HG02610 (cell line): Measurements from ENCODE around the gene TSPYL2.

Source experiments
- ATAC-seq: cut with Tn5 transposase; IDR thresholded peaks from one replicate; pipeline ENCODE4 v1.9.1; 2021; ENCODE audit warnings: mild to moderate bottlenecking, moderate library complexity; ENCODE audit not compliant: unreplicated experiment

The TSPYL2 gene

DNA sequence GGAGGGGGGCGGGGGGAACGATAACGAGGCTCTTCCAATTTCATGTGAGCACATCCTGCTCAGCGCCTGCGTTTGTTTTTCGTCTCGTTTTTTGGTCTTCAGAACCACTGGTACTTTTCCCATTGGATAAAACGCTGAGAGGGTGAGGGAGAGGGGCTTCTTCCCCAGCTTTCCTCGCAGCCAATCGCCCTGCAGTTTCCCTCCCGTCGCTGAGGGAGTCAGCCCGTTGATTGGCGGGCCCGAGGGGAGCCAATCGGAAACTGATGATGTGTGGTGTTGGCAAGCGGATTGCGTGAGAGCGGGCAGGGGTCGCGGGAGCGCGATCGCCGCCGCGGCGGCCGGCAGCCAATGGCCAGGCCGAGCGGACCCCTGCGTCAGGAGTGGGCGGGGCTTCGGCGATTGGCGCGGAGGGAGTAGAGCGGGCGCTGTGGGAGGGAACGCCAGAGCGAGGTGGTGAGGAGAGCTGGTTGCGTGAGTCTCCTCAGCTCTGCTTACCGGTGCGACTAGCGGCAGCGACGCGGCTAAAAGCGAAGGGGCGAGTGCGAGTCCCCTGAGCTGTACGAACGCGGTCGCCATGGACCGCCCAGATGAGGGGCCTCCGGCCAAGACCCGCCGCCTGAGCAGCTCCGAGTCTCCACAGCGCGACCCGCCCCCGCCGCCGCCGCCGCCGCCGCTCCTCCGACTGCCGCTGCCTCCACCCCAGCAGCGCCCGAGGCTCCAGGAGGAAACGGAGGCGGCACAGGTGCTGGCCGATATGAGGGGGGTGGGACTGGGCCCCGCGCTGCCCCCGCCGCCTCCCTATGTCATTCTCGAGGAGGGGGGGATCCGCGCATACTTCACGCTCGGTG lies at the start of gene TSPYL2:
Gene TSPYL2, plus strand, starts transcription at position 443 of the 848 bp plus-strand sequence. Its CDS starts 132 bp downstream, at position 575.
- peak; percentile 96 for ATAC-seq

DNA sequence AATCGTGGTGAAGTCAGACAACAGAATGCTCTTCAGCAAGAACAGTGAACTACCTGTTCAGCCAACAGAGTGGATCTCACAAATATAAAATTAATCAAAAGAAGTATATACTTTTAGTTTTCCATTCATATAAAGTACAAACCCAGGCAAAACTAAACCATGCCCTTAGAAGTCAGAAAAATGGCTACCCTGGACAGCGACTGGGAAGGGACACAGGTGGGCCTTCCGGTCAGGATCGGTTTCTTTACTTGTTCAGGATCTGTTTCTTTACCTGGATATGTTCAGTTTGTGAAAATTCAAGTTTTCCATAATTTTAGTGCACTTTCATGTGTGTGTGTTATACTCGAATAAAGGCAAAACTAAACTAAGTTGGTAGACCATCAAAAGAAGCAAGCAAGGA lies 46.0 kb upstream of the TSPYL2 start:
- no peak for ATAC-seq

DNA sequence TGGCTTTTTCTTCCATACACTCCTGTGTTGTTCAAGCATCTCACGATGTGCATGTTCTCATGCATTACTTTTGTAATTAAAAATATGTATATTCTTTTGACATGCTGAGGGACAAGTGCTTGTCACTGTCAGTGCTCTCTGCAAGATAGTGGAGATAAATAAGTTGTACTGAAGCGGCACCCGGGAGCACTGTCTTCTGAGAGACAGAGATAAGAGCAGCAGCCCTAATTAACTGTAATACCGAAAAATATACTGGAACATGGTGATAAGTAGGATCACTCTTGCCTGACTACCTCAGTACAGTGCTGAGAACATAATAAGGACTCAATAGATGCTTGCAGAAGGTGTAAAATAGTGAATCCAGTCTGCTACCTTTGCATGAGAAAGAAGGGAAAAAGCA lies 42.9 kb upstream of the TSPYL2 start:
- no peak for ATAC-seq

DNA sequence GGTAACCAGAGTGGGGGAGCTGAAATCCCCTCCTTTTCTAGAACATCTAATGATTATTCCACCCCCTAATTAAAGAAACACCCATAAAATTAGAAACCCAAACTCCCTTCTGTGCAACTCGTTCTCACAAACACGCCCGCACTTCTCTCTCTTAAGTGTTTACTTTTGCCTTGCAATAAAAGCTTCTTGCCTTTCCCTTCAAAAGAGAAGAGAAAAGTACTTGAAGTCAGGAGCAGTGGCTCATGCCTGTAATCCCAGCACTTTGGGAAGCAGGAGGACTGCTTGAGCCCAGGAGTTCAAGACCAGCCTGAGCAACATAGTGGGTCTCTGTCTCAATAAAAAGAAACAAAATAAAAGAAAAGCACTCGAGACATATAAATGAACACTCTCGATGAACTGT lies 37.2 kb upstream of the TSPYL2 start:
- no peak for ATAC-seq

DNA sequence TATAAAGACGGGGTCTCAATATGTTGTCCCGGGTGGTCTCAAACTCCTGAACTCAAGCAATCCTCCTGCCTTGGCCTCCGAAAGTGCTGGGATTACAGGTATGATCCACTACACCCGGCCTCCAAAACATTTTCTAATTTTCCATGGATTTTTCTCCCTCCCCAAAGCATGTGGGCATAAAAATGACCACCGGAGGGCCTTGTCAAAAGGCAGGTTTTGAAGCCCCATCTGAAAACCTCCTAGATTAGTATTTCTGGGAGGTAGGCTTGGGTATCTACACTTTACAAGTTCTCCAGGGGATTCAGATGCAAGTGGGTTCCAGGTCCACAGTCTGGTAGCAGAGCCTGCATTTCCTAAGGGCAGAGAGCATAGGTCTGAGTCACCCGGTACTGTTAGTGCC lies 34.9 kb upstream of the TSPYL2 start:
- ATAC-seq, result no peak

DNA sequence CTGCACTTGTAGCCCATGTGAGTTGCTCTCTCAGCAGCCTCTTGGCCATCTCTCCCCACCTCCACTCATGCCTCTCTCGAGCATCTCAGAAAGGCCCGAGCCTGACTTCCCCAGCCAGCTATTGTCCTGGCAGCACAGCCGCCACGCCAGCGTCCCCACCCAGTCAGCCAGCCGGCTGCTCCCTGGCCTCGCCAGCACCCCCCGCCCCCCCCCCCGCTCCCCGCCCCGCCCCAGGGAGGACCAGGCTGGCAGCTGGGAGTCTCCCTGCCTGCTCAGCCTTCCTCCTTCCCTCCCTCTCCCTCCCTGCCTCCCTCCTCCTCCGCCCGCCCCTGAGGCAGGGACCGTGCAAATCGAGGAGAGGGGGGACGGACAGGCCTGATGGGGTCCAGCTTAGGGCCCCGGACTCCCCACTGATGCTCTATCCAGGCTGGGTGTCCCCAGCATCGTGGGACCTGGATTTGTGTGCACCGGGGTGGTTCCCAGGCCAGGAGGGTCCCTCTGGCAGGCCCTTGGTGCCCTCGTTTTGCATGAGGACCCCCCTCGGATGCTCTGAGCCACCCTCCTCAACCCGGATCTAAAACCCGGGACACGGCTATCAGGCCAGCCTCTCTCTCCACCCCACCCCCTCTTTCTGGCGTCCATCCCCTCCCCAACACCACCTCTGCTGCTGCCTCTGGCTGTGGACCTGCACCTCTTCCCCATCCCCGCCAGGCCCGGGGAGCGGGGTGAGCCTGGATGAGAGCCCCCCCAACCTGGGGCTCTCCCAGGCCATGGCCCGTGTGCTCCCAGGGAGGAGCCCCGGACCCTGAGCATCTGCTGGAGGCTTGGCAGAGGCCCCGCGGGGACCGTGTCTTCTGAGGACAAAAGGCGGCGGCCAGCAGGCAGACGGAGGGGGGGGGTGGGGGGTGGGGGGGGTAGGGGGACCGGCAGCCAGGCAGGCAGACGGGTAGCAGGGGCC lies 33.7 kb upstream of the TSPYL2 start, which contains the start of gene GPR173:
Gene GPR173, plus strand, starts transcription at position 621 of the 958 bp plus-strand sequence. CDS start 27,833 bp downstream, outside the sequence.
- ATAC-seq, result no peak

DNA sequence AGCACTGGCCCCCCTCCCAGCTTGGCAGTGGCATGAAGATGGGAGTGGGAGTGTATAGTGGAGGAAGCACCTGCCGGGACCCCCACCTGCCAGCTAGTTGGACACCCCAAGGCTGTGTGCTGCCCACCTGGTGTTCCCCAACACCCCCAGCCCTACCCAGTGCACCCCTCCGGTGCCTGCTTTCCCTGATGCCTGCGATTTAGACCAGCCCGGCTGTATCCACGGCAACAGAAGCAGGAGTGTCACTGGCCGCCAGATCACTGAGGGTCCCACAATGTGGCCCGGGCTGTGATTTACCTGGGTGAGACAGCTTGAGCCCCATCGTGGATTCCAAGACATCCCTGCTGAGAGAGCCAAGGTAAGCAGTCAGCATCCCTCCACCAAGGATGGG lies 33.0 kb upstream of the TSPYL2 start:
- ATAC-seq, result no peak

DNA sequence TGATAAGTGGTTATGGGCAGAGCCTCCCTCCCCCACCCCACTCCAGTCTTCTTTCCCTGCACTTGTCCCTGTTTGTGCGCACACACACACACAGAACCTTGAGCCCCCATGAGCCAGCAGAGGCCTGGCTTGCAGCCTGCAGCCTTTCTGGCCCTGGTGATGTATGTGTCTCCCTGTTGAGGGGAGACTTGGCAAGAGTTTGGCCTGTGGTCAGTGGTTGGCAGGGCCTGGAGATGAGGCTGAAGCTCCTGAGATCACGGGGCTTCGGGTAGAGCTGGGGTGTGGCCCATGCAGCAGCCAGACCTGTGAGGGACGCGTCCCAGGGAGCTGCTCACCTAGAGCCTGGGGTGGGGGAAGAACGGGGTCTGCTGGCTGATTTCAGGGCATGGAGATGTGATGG lies 31.3 kb upstream of the TSPYL2 start:
- ATAC-seq, result no peak

DNA sequence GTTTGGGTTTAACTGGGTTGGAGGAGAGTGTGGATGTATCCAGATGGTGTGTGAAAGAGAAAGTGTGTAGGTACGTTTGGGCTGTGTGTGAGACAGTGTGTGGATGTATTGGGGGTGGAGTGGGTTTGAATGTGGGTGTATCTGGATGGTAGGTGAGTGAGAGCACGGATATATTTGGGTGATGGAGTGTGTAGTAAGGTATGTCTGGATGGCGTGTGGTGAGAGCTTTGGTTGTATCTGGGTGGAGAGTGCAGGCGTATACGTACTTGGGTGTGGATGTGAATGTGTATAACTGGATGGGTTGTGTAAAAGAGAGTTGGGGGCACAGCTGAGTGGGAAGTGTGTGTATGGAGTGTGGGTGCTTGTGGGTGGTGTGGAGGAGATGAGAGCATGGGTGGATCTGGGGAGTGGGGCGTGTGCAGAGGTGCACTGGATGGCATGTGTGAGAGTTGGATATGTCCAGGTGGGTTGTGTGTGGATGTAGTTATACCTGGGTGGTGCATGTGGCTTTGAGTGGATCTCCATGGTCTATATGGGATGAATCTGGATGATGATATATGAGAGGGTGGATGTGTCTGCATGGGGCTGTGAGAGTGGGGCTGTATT lies 26.8 kb upstream of the TSPYL2 start:
- ATAC-seq, result no peak

DNA sequence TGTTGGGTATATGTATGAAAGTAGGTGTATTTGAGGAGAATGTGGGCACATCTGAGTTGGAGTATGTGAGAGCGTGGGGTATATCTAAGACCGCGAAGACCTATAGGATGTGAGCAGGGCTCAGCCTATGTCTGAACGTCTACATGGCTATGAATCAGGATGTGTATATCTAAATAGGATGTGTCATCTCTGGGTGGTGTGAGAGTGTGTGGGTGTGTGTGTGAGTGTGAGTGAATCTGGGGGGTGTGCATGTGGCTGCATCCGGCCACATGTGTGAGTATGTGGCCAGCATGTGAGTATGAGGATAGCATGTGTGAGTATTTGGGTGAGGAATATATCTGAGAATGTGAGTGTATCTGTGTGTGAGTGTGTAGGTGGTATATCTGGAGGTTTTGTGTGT lies 25.9 kb upstream of the TSPYL2 start:
- ATAC-seq, result no peak

DNA sequence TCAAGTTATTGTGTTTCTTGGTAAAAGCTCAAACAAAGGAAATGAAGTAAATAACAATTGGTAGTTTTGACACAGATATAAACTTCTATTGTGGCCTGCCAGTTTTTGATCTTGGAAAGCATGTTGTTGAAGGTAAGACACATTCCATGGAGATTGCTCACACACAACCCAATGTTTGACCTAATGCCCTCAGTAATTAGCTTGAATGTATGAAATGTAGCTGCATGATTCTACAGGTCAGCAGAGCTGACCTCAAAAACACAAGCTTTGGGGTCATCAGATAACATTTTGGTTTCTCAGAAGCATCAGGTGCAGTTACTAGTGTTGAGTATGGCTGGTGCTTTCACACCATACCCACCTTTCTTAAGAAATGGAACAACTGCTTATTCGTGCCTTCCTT lies 17.1 kb upstream of the TSPYL2 start:
- ATAC-seq, result no peak

DNA sequence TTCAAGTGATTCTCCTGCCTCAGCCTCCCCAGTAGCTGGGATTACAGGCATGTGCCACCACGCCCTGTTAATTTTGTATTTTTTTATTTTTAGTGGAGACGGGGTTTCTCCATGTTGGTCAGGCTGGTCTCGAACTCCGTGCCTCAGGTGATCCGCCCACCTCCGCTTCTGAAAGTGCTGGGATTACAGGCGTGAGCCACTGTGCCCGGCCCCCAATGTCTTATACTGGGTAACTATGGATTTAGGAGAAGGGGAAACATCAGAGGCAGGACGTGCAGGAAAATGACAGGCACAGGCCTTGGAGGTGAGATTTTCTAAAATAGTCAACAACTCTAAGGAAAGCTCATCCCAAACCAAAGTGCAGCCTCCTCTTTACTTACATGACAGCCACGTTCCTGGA lies 11.1 kb upstream of the TSPYL2 start:
- ATAC-seq, result no peak

DNA sequence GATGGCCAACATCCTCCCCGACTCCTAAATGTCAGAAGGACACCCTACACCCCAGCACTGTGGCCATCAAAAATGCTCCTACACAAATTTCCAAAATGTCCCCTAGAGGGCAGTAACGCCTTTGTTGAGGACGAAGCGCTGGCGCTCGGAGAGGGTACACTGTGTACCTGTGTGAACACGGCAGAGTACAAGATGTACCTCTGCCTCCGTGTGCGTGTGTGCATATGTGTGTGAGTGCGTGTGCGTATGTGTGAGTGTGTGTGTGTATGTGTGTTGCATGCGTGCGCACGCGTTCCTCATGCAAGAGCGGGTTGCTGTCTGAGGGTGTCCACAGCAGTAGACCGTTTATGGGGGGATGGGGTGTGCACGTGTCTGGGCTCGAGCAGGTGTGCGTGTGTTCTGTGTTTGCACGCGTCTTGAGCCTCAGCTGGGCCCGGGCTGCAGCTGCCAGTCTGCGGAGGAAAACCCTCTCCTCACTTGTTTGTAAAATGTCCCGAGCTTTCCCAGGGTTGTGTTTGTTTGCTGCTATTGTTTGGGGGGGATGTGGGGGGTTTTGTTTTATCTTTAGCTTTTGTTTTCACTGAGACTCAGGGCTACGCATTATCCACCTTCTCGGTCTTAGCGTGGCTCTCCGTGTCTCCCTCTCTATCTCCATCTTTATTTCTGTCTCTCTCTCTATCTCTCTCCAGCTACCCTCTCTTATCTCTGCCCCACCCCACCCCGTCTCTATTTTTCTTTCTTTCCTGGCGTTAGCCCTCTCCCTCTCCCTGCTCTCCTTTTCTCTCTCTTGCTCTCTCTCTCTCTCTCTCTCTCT lies 10.4 kb upstream of the TSPYL2 start:
- ATAC-seq, result peak; percentile 95

DNA sequence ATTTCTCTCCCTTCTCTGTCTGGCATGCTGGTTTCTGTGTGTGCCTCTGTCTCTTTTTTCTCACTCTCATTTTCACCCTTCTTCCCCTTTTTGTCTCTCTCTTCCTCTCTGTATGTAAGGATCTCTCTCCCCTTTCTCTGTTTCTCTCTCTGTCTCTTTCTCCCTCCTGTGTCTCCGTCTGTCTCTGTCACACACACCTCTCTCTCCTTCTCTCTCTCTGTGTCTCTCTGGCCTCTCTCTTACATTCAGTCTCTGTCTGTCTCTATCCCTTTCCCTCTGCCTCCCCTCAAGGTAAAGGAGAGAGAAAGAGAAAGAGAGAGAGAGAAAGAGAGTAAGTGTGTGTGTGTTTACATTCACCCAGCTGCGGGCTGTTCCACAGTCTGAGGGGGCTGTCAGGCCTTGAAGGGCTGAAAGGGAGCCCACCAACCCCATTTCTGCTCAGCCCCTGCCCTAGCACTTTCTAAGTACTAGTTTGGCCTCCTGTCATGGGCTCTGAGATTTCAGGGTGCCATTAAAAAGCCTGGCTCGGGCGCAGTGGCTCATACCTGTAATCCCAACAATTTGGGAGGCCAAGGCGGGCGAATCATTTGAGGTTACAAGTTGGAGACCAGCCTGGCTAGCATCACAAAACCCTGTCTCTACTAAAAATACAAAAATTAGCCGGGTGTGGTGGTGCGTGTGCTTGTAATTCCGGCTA lies 9.6 kb upstream of the TSPYL2 start:
- ATAC-seq, result no peak

DNA sequence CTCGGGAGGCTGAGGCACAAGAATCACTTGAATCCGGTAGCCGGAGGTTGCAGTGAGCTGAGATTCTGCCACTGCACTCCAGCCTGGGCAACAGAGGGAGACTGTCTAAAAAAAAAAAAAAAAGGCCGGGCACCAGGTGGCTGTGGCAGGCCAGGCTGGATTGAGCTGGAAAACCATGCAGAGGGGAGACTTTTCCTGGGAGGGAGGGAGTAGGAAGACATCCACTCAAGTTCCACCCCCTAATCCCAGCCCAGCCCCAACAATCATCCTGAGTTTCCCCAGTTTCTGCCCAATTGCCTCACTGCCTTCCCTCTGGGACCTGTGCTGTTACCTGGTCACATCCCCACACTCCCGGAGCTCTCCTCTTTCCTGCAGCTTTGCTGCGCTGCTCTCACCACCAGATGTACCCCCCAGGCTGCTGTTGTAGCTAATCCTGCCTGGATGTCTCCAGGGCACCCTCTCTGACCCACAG lies 9.0 kb upstream of the TSPYL2 start:
- ATAC-seq, result no peak

DNA sequence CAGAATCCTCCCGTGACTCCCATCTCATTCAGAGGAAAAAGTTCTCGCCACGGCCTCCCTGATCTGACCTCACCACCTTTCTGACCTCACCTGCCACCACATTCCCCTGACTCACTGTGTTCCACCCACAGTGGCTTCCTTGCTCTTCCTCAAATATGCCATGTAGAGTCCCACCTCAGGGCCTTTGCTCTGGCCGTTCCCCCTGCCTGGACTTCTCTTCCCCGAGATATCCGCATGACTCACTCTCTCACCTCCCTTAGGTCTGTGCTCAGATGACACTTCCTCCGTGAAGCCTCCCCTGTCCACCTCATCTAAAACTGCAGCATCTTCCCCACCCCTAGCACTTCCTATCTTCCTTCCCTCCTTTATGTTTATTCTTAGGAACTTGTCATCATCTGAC lies 7.2 kb upstream of the TSPYL2 start:
- ATAC-seq, result no peak

DNA sequence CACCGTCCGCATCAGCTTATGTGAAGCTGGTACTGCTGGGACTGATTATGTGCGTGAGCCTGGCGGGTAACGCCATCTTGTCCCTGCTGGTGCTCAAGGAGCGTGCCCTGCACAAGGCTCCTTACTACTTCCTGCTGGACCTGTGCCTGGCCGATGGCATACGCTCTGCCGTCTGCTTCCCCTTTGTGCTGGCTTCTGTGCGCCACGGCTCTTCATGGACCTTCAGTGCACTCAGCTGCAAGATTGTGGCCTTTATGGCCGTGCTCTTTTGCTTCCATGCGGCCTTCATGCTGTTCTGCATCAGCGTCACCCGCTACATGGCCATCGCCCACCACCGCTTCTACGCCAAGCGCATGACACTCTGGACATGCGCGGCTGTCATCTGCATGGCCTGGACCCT lies 5.5 kb upstream of the TSPYL2 start:
- ATAC-seq, result no peak

DNA sequence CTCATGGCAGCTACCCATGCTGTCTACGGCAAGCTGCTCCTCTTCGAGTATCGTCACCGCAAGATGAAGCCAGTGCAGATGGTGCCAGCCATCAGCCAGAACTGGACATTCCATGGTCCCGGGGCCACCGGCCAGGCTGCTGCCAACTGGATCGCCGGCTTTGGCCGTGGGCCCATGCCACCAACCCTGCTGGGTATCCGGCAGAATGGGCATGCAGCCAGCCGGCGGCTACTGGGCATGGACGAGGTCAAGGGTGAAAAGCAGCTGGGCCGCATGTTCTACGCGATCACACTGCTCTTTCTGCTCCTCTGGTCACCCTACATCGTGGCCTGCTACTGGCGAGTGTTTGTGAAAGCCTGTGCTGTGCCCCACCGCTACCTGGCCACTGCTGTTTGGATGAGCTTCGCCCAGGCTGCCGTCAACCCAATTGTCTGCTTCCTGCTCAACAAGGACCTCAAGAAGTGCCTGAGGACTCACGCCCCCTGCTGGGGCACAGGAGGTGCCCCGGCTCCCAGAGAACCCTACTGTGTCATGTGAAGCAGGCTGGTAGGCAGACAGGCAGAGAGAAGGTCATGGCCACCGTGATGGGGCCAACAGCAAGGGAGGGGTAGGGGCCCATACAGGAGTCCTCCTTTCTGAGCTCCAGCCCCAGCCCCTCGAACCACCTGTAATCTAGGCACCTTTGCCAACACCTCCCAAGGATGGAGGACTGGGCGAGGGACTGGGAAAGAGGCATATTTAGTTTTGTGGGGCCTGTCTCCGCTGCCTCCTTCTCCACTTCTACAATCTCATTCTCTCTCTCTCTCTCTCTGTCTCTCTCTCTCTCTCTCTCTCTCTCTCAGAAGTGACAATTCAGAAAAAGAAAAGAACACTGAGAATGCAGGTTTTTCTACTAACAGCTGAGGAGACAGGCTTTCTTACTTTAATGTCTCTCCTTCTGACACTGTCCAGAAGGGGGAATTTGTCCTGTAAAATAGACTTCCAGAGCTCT lies 4.7 kb upstream of the TSPYL2 start:
- no peak for ATAC-seq

DNA sequence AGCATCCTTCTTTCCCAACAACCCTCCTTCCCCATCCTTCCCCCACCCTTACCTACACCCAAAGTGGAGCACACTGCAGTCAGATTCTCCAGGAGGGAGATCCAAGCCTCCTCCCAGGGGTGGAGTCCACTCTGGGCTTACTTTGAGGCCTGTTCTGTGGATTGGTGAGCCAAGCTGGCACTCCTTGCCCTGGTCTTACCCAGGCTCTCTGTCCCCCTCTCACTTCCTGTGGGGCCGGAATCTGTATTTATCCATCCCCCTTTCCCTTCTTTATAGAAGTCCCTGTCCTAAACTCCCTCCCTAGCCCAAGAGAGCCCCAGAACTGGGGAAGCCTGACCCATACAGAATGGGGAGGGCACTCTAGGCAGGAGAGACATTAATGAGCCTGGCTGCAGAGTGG lies 3.2 kb upstream of the TSPYL2 start:
- no peak for ATAC-seq
